CD4-positive, alpha-beta T cell treated with Interleukin-21 for 1 hour (primary cell): ENCODE measurements around the gene TRAPPC11.

ENCODE experiments used
- DNase-seq: peaks from one replicate; pipeline ENCODE4 v3.0.0-alpha.2; 2020

Gene TRAPPC11

GRCh38 chr4:183722731-183723560, 63.9 kb downstream of the TRAPPC11 start:
- peak; percentile 43 for DNase-seq

GRCh38 chr4:183723561-183724228, 64.6 kb downstream of the TRAPPC11 start:
- DNase-seq, result no peak

- peak; percentile 15 for DNase-seq
Observed at GRCh38 chr4:183725585-183725984, 66.5 kb downstream of the TRAPPC11 start.

GRCh38 chr4:183727482-183727881, 68.4 kb downstream of the TRAPPC11 start:
- no peak for DNase-seq

- no peak for DNase-seq
Observed at GRCh38 chr4:183728223-183729068, 69.4 kb downstream of the TRAPPC11 start.

GRCh38 chr4:183729069-183729406, 69.9 kb downstream of the TRAPPC11 start:
- no peak for DNase-seq

- no peak for DNase-seq
Observed at GRCh38 chr4:183729430-183730328, 70.6 kb downstream of the TRAPPC11 start.

- no peak for DNase-seq
Observed at GRCh38 chr4:183732296-183732695, 73.2 kb downstream of the TRAPPC11 start.

GRCh38 chr4:183733181-183733580, 74.1 kb downstream of the TRAPPC11 start:
- DNase-seq, result no peak

- no peak for DNase-seq
Observed at GRCh38 chr4:183738081-183738673, 79.1 kb downstream of the TRAPPC11 start.

- no peak for DNase-seq
Observed at GRCh38 chr4:183738961-183739360, 79.9 kb downstream of the TRAPPC11 start.

GRCh38 chr4:183746305-183747229, 87.5 kb downstream of the TRAPPC11 start:
- DNase-seq, result no peak

GRCh38 chr4:183747380-183747779, 88.3 kb downstream of the TRAPPC11 start:
- DNase-seq, result no peak

- DNase-seq, result no peak
Observed at GRCh38 chr4:183747931-183748670, 89.0 kb downstream of the TRAPPC11 start.

- no peak for DNase-seq
Observed at GRCh38 chr4:183751106-183751505, 92.0 kb downstream of the TRAPPC11 start.

- no peak for DNase-seq
Observed at GRCh38 chr4:183755596-183755995, 96.5 kb downstream of the TRAPPC11 start.

- no peak for DNase-seq
Observed at GRCh38 chr4:183757060-183757459, 98.0 kb downstream of the TRAPPC11 start.

- no peak for DNase-seq
Observed at GRCh38 chr4:183758061-183758757, 99.1 kb downstream of the TRAPPC11 start.

- DNase-seq, result no peak
Observed at GRCh38 chr4:183758758-183759447, 99.8 kb downstream of the TRAPPC11 start.
